LoVo (cell line): ENCODE results near the gene TINAGL1.

Source experiments
- DNase-seq: peaks from one replicate; pipeline ENCODE4 v3.0.0-alpha.2; 2016; ENCODE audit warnings: low spot score

Gene TINAGL1

GRCh38 chr1:31568895-31569595 is 7.3 kb upstream of the TINAGL1 start:
- DNase-seq, result no peak

DNA sequence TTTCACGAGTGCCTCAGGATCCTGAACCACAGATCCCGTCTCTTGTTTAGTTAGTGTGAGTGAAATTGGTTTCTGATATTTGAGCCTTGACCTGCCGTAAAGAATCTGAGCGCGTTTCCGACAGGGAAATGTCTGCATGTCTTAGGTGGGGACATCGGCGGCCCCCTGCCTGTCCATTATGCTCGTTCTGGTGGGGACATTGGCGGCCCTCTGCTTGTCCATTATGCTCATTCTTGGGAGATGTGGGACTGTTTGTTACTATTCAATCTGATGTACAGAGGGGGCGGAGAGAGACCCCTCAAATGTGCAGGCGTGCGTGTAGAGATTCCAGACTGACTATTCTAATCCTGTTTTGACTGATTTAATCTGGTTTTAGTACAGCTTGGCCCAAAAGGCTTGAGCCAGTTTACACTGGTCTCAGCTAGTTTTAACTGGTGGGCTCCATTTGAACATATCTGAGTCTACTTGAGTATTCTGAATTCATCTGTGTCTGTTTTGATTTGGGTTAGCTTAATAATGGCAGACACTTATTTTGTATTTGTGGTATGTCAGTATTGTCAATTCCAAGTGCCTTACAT is 6.6 kb upstream of the TINAGL1 start:
- DNase-seq, result no peak

DNA sequence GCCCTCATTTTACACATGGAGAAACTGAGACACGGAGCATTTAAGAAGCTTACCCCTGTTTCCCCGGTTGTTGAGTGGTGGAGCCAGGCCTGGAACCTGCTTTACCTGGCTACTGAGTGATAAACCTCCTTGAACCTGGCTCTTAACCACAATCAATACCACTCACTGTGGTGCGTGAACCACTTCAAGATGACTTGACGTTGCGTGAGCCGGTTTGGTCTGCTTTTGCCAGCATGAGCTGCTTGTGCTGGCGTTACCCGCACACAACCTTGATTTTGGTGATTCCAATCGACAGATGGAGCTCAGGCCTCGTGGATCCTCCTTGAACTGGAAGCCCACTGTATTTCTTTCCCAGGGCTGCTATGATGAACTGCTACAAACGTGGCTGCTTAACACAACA is 6.1 kb upstream of the TINAGL1 start:
- DNase-seq, result no peak

- no peak for DNase-seq
Measured at GRCh38 chr1:31570906-31571305, 5.4 kb upstream of the TINAGL1 start.

- DNase-seq, result no peak
Measured at GRCh38 chr1:31571340-31572295, 4.7 kb upstream of the TINAGL1 start.

GRCh38 chr1:31572323-31573104 is 3.8 kb upstream of the TINAGL1 start:
- DNase-seq, result no peak

- no peak for DNase-seq
Measured at GRCh38 chr1:31573261-31573660, 3.1 kb upstream of the TINAGL1 start.

DNA sequence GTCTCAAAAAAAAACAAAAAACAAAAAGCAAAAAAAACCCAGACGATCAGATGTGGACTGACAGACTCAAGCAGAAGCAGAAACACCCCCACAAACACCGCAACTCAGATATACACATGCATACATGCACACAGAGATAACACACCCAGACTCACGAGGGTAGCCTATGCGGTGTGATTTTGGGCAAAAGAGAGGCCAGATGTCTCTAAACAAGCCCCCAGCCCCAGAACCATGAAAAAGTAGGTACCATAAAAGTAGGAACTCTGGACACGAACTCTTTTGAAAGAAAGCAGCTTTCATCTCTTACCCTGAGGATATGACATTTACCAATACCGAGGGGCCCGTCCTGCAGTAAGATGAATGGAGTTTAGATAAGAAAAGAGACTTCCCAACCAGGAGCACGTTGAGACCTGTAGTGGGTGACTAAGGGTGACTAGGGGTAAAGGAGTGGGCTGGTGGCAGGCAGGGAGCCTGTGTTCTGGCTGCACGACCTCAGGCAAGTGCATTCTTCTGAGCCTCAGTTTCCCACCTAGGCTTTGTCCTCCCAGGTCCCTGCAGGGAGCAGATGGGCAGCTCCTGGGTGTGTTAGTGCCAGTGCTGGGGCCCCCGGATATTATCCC is 1.5 kb upstream of the TINAGL1 start:
- no peak for DNase-seq

DNA sequence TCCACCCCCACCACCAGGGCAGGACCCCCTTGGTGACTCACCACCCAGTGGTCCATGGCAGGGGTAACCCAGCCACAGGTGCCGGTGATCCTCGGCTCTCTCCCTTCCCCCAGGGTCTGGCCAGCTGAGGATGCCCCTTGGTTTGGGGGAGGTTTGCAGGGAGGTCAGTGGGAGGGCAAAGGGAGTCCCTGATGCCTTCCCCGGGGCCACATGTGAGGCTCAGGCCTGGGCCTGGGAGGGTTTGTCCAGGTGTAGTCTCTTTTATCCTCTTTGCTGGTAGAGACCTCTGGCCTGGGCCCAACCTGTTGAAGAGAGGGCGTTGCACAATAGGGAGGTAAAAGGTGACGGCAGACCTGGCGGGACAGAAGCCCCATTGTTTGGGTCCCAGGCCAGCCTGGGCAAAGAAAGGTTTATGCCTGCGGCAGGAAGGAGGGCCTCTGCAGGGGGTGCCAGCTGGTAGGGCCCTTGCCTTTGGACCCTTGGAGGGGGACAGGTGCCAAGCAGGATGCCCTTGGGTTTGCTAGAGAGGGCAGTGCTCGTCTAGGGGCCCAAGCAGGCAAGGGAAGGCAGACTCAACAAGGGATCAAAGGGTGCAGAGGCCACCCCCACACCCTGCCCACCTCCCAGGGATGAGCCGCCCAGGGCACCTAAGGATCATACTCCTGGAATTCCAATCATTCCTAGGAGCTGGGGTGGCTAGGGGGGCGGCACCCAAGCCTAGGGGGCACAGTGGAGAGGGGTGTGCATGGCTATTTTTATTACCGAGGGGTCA is 760 bp upstream of the TINAGL1 start:
- peak; percentile 92 for DNase-seq

GRCh38 chr1:31576743-31577455 is 584 bp downstream of the TINAGL1 start:
- no peak for DNase-seq

DNA sequence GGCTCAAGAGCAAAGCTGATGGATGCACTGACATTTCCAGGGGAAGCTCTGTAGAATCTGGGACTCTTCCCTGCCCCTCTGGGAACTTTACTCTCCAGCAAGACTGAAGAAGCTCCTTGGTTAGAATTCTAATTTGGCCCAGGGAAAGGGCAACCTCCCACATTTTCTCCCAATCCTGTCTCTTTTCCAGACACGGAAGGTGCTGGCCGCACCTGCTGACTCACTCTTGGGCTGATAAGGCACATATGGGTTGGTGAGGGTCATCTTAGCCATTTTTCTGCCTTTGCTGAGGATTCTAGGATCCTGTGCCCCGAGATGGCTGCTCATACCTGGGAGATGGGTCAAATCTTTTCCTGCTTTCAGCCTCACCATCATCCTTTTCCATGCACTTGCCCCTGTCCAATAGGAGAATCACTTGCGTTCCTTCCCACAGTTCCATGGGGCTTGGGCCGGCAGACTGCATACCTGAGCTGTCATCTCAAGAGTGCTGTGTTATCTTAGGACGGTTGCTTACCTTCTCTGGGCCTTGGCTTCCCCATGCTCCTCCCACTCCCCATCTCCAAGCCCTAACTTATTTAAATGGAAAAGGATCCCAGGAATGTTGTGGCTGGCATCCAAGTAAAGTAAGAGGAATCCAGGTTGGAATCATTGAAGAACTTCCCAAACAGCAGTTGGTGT is 1.3 kb downstream of the TINAGL1 start:
- DNase-seq, result no peak

DNA sequence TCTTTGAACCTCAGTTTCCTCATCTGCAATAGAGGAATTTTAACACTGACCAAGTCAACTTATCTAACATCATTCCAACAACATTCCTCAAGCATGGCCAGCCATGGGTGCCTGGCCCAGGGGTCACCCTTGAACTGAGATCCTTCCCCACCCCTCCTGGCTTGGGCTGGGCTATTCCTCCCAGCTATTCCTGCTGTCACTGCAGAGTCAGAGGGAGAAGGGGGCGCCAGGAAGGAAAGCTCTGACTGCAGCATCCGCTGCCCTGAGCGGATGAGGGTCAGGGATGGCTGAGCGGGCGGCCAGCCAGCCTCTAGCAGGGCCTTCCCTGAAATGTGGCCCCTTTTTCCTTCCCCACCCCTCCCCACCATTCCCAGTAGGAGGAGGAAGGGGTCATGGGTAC is 3.1 kb downstream of the TINAGL1 start:
- no peak for DNase-seq

- DNase-seq, result no peak
Measured at GRCh38 chr1:31580513-31580870, 4.2 kb downstream of the TINAGL1 start.

DNA sequence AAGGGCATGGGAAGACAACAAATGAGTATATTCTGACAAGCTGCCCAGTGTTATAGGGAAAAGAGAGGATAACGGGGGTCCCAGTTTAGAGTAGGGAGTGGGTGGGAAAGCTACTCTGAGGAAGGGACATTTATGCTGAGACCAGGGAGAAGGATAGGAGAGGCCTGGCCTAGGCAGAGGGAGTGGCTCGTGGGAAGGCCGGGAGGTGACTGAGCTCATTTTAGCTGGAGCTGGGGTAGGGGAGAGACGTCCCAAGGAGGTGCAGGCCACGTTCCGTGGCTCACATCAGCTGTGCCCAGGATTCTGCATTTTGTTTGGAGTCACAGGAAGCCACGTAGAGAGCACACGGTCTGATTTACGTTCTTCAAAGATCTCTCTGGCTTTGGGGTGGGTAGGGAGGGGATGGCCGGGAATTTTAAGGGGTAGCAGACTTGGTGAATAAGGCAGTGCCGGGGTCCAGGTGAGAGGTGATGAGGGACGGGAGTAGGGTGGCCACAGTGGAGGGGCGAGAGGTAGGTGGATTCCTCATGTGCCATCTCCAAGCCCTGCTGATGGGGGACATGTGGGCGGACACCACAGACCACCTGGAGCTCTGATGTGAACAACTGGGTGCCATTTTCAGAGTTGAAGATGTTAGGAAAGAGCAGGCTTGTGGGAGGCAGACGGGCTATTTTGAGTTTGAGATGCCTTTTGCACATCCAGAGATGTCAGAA is 4.7 kb downstream of the TINAGL1 start:
- DNase-seq, result no peak

- DNase-seq, result peak; percentile 63
Measured at GRCh38 chr1:31581821-31582810, 5.8 kb downstream of the TINAGL1 start.

DNA sequence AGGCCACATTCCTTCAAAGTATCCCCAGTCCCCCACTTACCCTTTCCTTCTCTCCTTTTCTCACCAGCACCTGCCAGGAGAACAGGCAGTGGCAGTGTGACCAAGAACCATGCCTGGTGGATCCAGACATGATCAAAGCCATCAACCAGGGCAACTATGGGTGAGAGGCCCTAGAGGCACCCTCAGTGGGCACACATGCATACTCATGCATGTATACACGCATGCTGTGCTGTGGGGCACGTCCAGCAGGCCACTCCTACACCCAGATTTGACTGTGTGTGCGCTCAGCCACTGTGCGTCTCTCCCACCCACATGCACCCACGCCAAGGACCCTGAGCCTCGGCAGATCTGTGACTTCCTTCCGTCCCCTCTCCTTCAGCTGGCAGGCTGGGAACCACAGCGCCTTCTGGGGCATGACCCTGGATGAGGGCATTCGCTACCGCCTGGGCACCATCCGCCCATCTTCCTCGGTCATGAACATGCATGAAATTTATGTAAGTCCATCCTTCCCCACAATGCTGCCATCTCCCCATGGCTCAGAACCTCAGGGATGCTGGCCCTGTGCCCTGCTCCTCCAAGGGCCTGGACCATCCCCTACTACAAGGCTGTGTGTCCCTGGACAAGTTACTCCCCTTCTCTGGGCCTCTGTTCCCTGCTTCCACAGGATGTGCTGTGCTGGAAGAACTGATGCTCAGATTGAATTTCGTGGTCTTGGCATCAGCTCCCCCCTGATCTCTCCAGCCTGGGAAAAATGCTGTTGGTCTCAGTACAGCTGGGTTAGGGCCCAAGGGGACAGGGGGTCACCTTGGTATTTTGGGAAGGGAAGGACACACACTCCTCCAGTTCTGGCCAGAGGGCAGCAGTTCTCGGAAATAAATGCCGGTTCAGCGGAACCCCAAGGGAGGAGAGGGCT is 7.0 kb downstream of the TINAGL1 start:
- DNase-seq, result no peak
